Stomach (tissue), 9 donors: ENCODE results near the gene BCAS1. TPM values are rescaled to one million over a fixed set of nuclear protein-coding genes. Genes with fewer than 3 reads are reported as not detected.

ENCODE experiments used
- DNase-seq, 2 donors: peaks; one replicate each; pipeline versions ENCODE4 v3.0.0 to v3.0.0-alpha.2; 2013 to 2019
- H3K27ac ChIP-seq, 5 donors: fragments of 200-600 bp in 4 of 5; sonication (generic) in 4 of 5; one replicate each; pipeline ENCODE4 v1.5.1; 2013 to 2019; ENCODE audit warnings: mild to moderate bottlenecking in 1 of 5, moderate library complexity in 1 of 5
- H3K27me3 ChIP-seq, 3 donors: fragments of 200-600 bp; sonication (generic); one replicate each; pipeline ENCODE4 v1.5.1; 2017 to 2019; ENCODE audit warnings: mixed run types in 1 of 3
- H3K36me3 ChIP-seq, 4 donors: fragments of 200-600 bp; sonication (generic); 1 replicate in 3 of 4; 2 replicates in 1 of 4; pipeline ENCODE4 v1.5.1; 2016 to 2019
- H3K4me1 ChIP-seq, 4 donors: fragments of 200-600 bp; sonication (generic); one replicate each; pipeline ENCODE4 v1.5.1; 2016 to 2019
- H3K4me3 ChIP-seq, 4 donors: fragments of 200-600 bp; sonication (generic) in 3 of 4; one replicate each; pipeline ENCODE4 v1.5.1; 2016 to 2019; ENCODE audit warnings: mild to moderate bottlenecking in 1 of 4
- H3K9me3 ChIP-seq, 4 donors: fragments of 200-600 bp; sonication (generic); one replicate each; pipeline ENCODE4 v1.5.1; 2016 to 2019
- EP300 ChIP-seq: sonication (generic); formaldehyde crosslinking; IDR thresholded peaks from one replicate; pipeline ENCODE4 v1.6.1; 2017; ENCODE audit warnings: antibody characterized with exemption
- POLR2A ChIP-seq, 4 donors: fragments of 450-650 bp; IDR thresholded peaks; one replicate each; pipeline ENCODE4 v1.6.1; 2016; ENCODE audit warnings: antibody characterized with exemption in 4 of 4, control low read depth in 2 of 4, mild to moderate bottlenecking in 1 of 4, moderate library complexity in 1 of 4
- POLR2AphosphoS5 ChIP-seq, 3 donors: sonication (generic); formaldehyde crosslinking; IDR thresholded peaks; one replicate each; pipeline ENCODE4 v1.6.1; 2016; ENCODE audit warnings: antibody characterized with exemption in 3 of 3
- WGBS, 5 donors: extraction: QIAGEN DNeasy Blood & Tissue Kit in 3 of 5; methylation state at CpG; one replicate each; pipeline versions ENCODE4 v1.1.5 to v1.1.7; 2013 to 2018; 5-methylcytosine and 5-hydroxymethylcytosine counted together
- intact Hi-C: fragments of 100-400 bp; cut with DNase I; formaldehyde crosslinking; loops from one replicate; pipeline ENCODE4 v1.15.1; 2023; ENCODE audit warnings: low total_unique reads
- polyA plus RNA-seq, 3 donors: library from polyadenylated mRNA; stranded (reverse); fragments of 200-250 nt; gene quantifications; one replicate each; pipeline ENCODE4 v1.2.3, GENCODE V29; 2013
- total RNA-seq, 5 donors: library from RNA; depleted of rRNA; stranded (reverse); fragments of >200 nt; gene quantifications; one replicate each; pipeline versions ENCODE4 v1.1.0 to v1.2.3, GENCODE V29; 2014 to 2016
- TF ChIP-seq, protein P1 (sequence below), 7 experiments: fragments of 450-650 bp in 4 of 7; fragments of 200-600 bp in 3 of 7; sonication (generic) in 3 of 7; IDR thresholded peaks; one replicate each; pipeline ENCODE4 v1.5.1; 2016 to 2019; ENCODE audit warnings: antibody characterized with exemption in 7 of 7, control low read depth in 2 of 7, mild to moderate bottlenecking in 1 of 7
- donor health status: healthy with polysubstance abuse.
- donor health status: Bipolar disorder and iron deficiency.
- donor health status: healthy.

The BCAS1 gene
- total and polyA plus RNA-seq, 8 donors: 6.3 to 145 (median 84.6) TPM

DNA sequence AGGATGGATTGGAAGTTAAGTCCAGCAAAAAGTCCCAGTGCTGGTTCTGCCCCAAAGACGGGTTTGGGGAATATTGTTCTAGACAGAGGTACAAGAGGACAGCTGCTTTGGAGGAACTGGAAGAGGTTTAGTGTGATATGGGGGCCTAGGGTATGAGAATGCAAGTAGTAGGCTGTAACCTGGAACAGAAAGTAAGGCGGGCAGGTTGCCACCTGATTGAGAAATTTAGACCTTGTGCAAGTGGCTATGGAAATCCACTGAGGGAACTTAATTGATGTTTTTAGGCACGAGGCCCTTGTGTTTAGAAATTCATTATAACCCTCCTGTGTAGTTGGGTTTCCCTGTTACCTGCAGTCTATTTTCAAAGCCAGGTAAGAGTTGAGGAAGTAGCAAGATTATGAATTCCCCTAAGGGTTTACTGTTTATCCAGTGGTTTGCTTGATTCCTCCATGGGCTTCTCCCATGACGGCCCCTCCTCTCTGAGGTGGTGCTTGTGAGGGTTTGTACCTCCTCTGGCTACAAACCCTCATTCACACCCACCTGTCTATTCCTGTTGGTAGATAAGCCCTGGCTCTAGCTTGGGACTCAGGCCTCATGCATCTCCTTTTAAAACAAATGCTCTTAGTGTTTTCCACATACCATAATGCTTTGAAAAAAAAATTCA lies 42.0 kb upstream of the BCAS1 start:
- no peak overlapping the region for H3K27ac ChIP-seq
- intact Hi-C loops: no loop called here
- TF ChIP-seq, protein P1, sequence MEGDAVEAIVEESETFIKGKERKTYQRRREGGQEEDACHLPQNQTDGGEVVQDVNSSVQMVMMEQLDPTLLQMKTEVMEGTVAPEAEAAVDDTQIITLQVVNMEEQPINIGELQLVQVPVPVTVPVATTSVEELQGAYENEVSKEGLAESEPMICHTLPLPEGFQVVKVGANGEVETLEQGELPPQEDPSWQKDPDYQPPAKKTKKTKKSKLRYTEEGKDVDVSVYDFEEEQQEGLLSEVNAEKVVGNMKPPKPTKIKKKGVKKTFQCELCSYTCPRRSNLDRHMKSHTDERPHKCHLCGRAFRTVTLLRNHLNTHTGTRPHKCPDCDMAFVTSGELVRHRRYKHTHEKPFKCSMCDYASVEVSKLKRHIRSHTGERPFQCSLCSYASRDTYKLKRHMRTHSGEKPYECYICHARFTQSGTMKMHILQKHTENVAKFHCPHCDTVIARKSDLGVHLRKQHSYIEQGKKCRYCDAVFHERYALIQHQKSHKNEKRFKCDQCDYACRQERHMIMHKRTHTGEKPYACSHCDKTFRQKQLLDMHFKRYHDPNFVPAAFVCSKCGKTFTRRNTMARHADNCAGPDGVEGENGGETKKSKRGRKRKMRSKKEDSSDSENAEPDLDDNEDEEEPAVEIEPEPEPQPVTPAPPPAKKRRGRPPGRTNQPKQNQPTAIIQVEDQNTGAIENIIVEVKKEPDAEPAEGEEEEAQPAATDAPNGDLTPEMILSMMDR (IDR thresholded peaks at IDR 0.05): no peak
- TF ChIP-seq EP300 (no peak), POLR2A (IDR thresholded peaks at IDR 0.05) (no peak), POLR2AphosphoS5 (IDR thresholded peaks at IDR 0.05) (no peak)
- no peak overlapping the region for H3K4me3 ChIP-seq
- DNase-seq: peak in 1 of 2 donors; percentile 19
- H3K4me1 ChIP-seq: peaks cover 0 to 9% (median 2%) of the 10 kb centered on the region in 4 donors
- no peaks in the 10 kb centered on the region for H3K27me3 ChIP-seq
- H3K36me3 ChIP-seq: no peaks in the 10 kb centered on the region
- no peaks in the 10 kb centered on the region for H3K9me3 ChIP-seq
- WGBS, 5 donors: 64 to 83% (median 71%) methylated on average over 4 of the region's 4 CpGs

DNA sequence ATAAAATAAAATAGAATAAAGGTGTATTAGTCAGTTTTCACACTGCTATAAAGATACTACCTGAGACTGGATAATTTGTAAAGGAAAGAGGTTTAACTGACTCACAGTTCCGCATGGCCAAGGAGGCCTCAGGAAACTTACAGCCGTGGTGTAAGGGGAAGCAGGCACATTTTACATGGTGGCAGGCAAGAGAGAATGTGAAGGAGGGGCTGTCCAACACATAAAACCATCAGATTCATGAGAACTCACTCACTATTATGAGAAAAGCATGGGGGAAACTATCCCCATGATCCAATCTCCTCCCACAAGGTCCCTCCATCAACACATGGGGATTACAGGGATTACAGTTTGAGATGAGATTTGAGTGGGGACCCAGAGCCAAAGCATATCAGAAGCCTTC lies 41.1 kb upstream of the BCAS1 start:
- no peak overlapping the region for H3K27ac ChIP-seq
- no peaks in the 10 kb centered on the region for H3K9me3 ChIP-seq
- H3K4me3 ChIP-seq: no peak overlapping the region
- peaks cover 0 to 9% (median 2%) of the 10 kb centered on the region in 4 donors for H3K4me1 ChIP-seq
- H3K36me3 ChIP-seq: no peaks in the 10 kb centered on the region
- no peak for DNase-seq
- intact Hi-C loops: no loop called here
- no peak for TF ChIP-seq POLR2AphosphoS5 (IDR thresholded peaks at IDR 0.05)
- no peak for TF ChIP-seq EP300
- TF ChIP-seq, protein P1 (IDR thresholded peaks at IDR 0.05): no peak
- no peak for TF ChIP-seq POLR2A (IDR thresholded peaks at IDR 0.05)
- H3K27me3 ChIP-seq: no peaks in the 10 kb centered on the region
- 91 to 100% (median 96%) methylated on average over 2 of the region's 2 CpGs for WGBS, 5 donors

DNA sequence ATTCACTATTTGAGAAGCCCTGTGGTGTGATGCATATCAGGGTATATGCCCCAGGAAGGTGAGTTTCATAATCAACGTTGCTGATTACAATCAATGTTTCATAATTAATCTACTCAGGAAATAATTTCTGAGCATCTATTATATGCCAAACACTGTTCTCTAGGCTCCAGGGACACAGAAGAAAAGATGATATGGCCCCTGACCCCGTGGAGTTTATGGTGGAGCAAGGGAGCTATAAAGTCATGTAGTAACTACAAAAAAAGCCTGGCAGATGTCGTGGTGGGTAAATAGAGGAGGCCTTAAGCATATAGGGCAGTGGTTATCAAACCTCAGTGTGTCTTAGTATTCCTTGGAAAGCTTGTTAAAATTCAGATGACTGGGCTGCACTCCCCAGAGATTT lies 40.1 kb upstream of the BCAS1 start:
- H3K4me3 ChIP-seq: no peak overlapping the region
- TF ChIP-seq POLR2A (IDR thresholded peaks at IDR 0.05) (no peak), EP300 (no peak), POLR2AphosphoS5 (IDR thresholded peaks at IDR 0.05) (no peak)
- TF ChIP-seq, protein P1 (IDR thresholded peaks at IDR 0.05): no peak
- no peaks in the 10 kb centered on the region for H3K9me3 ChIP-seq
- H3K27me3 ChIP-seq: no peaks in the 10 kb centered on the region
- WGBS, 5 donors: 56 to 64% (median 61%) methylated on average over 3 of the region's 3 CpGs
- peaks cover 0 to 9% (median 2%) of the 10 kb centered on the region in 4 donors for H3K4me1 ChIP-seq
- H3K27ac ChIP-seq: no peak overlapping the region
- no peaks in the 10 kb centered on the region for H3K36me3 ChIP-seq
- intact Hi-C loops: no loop called here
- no peak for DNase-seq

DNA sequence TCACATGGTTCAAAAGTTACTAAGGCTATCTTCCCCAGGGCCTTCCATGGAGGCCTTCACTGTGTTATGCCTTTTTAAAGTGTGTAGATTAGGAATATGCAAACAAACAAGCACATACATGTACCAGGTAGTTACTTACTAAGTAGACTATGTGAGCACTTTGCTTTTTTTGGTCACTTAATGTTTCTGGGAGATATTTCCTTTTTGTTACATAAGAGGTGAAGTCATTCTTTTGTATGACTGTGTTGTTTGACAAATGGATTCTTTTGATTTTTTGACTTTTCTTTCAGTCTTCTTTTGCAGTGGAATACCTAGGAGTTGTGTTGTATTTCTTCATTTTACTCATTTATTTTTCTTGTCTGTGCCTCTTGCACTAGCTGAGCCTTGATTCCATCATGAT lies 39.6 kb upstream of the BCAS1 start:
- no peak for DNase-seq
- intact Hi-C loops: no loop called here

More for the DNA sequence above, 39.6 kb upstream of the BCAS1 start:
- Histone ChIP-seq H3K4me1 (peaks cover 0 to 9% (median 2%) of the 10 kb centered on the region in 4 donors), H3K9me3 (no peaks in the 10 kb centered on the region), H3K27ac (no peak overlapping the region), H3K4me3 (no peak overlapping the region), H3K36me3 (no peaks in the 10 kb centered on the region), H3K27me3 (no peaks in the 10 kb centered on the region)
- TF ChIP-seq, protein P1 (IDR thresholded peaks at IDR 0.05): no peak
